ENCODE data around the gene SPTBN1.

Gene SPTBN1

DNA sequence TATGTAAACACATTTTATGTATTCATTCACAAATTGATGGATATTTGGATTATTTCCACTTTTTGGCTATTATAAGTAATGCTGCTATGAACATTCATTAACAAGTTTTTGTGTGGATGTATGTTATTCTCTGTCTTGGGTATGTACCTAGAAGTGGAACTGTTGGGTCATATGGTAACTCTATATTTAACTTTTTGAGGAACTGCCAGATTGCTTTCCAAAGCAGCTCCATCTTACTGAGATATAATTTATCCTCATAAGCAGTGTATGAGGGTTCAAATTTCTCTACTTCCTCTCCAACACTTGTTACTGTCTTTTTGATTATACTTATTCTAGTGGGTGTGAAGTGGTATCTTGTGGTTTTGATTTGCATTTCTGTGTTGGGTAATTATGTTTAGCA, 260.2 kb downstream of the SPTBN1 start:
- H3K4me3 ChIP-seq (ENCODE audit: low read depth, low read length), result no peak overlapping the region
- DNase-seq, result no peak
- no peak overlapping the region for H2AFZ ChIP-seq (ENCODE audit: insufficient read depth, low read length, poor library complexity)
- no peak overlapping the region for H2BK5ac ChIP-seq (ENCODE audit: low read depth, low read length, poor library complexity)
- H3K9me3 ChIP-seq (ENCODE audit: insufficient read depth, low read depth, low read length), result no peaks in the 10 kb centered on the region
- H4K8ac ChIP-seq (ENCODE audit: low read depth, low read length), result no peak overlapping the region
- H3K18ac ChIP-seq (ENCODE audit: low read length), result no peak overlapping the region
- no peak overlapping the region for H3K23ac ChIP-seq (ENCODE audit: low read length)
- H2BK12ac ChIP-seq (ENCODE audit: low read length), result no peak overlapping the region
- no peaks in the 10 kb centered on the region for H3K79me1 ChIP-seq (ENCODE audit: low read length)
- no peak overlapping the region for H2BK120ac ChIP-seq (ENCODE audit: insufficient read depth, low read length, poor library complexity)
- no peaks in the 10 kb centered on the region for H3K27me3 ChIP-seq (ENCODE audit: insufficient read depth, low read length)
- no peak overlapping the region for H4K91ac ChIP-seq (ENCODE audit: low read depth, low read length)
- H3K36me3 ChIP-seq (ENCODE audit: control insufficient read depth in 1 of 2, insufficient read depth in 2 of 2, low read length in 2 of 2), result no peaks in the 10 kb centered on the region
- H3K4me1 ChIP-seq (ENCODE audit: control insufficient read depth in 1 of 2, insufficient read depth in 2 of 2, low read length in 2 of 2), result no peaks in the 10 kb centered on the region
- no peak overlapping the region for H2AK5ac ChIP-seq (ENCODE audit: low read length)
- no peak overlapping the region for H3K14ac ChIP-seq (ENCODE audit: low read length)
- no peak overlapping the region for H3K4ac ChIP-seq (ENCODE audit: low read depth, low read length)
- no peak overlapping the region for H3K27ac ChIP-seq (ENCODE audit: low read depth, low read length)
- H3K4me2 ChIP-seq (ENCODE audit: low read length), result no peak overlapping the region
- no peak overlapping the region for H3K9ac ChIP-seq (ENCODE audit: low read length)
- no peaks in the 10 kb centered on the region for H3K79me2 ChIP-seq (ENCODE audit: control insufficient read depth, insufficient read depth, low read length, poor library complexity)
- H4K12ac ChIP-seq (ENCODE audit: low read depth, low read length), result no peak overlapping the region

DNA sequence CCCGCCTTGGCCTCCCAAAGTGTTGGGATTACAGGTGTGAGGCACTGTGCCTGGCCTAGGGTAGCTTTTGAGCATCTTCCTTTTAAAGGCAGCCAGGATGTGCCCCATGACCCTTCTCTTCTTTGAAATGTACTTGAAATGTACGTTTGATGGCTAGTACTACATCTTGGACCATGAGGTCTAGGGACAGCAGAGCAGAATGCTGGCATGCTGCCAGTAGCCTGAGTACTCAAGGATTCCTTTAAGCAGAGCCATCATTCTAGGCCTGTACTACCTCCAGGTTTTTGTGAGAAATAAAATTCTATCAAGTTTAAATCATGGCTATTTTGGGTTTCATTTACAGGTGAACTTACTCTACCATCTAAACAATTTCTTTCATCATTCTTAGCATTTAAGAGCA, 264.4 kb downstream of the SPTBN1 start:
- no peak for DNase-seq
- no peaks in the 10 kb centered on the region for H3K36me3 ChIP-seq (ENCODE audit: control insufficient read depth in 1 of 2, insufficient read depth in 2 of 2, low read length in 2 of 2)
- H4K12ac ChIP-seq (ENCODE audit: low read depth, low read length), result no peak overlapping the region
- H3K23ac ChIP-seq (ENCODE audit: low read length), result no peak overlapping the region
- no peak overlapping the region for H2AK5ac ChIP-seq (ENCODE audit: low read length)
- no peak overlapping the region for H3K18ac ChIP-seq (ENCODE audit: low read length)
- H3K4me2 ChIP-seq (ENCODE audit: low read length), result no peak overlapping the region
- no peak overlapping the region for H3K9ac ChIP-seq (ENCODE audit: low read length)
- no peaks in the 10 kb centered on the region for H3K79me2 ChIP-seq (ENCODE audit: control insufficient read depth, insufficient read depth, low read length, poor library complexity)
- H2BK120ac ChIP-seq (ENCODE audit: insufficient read depth, low read length, poor library complexity), result no peak overlapping the region
- H3K4me3 ChIP-seq (ENCODE audit: low read depth, low read length), result no peak overlapping the region
- no peak overlapping the region for H4K91ac ChIP-seq (ENCODE audit: low read depth, low read length)
- no peak overlapping the region for H3K4ac ChIP-seq (ENCODE audit: low read depth, low read length)
- H3K14ac ChIP-seq (ENCODE audit: low read length), result no peak overlapping the region
- H2AFZ ChIP-seq (ENCODE audit: insufficient read depth, low read length, poor library complexity), result no peak overlapping the region
- peaks cover 0 to 8% of the 10 kb centered on the region in 2 experiments for H3K4me1 ChIP-seq (ENCODE audit: control insufficient read depth in 1 of 2, insufficient read depth in 2 of 2, low read length in 2 of 2)
- no peak overlapping the region for H4K8ac ChIP-seq (ENCODE audit: low read depth, low read length)
- peaks cover 18% of the 10 kb centered on the region for H3K27me3 ChIP-seq (ENCODE audit: insufficient read depth, low read length)
- no CpG with 5 or more reads among the region's 2 CpGs for WGBS (ENCODE audit: extremely low coverage, insufficient coverage, insufficient read length)
- H3K9me3 ChIP-seq (ENCODE audit: insufficient read depth, low read depth, low read length), result no peaks in the 10 kb centered on the region
- peaks cover 2% of the 10 kb centered on the region for H3K79me1 ChIP-seq (ENCODE audit: low read length)
- H2BK12ac ChIP-seq (ENCODE audit: low read length), result no peak overlapping the region
- H2BK5ac ChIP-seq (ENCODE audit: low read depth, low read length, poor library complexity), result no peak overlapping the region
- no peak overlapping the region for H3K27ac ChIP-seq (ENCODE audit: low read depth, low read length)
